A673 (cell line): ENCODE measurements around the gene ZNF398. TPM values are rescaled to one million over a fixed set of nuclear protein-coding genes. Genes with fewer than 3 reads are reported as not detected.

Source experiments
- BruUV-seq: library from RNA; stranded (reverse); fragments of 400-500 nt; replicated peaks from 2 replicates; lab custom pipeline; 2021; lab: Mats Ljungman, UMichigan
- CTCF ChIA-PET: fragments of 300-600 bp; sonication (Branson Sonifier 250); formaldehyde crosslinking; loops from one replicate; lab custom pipeline; 2022; ENCODE audit warnings: antibody characterized with exemption; lab: Charles Lee
- POLR2A ChIA-PET: fragments of 300-600 bp; sonication (Branson Sonifier 250); formaldehyde crosslinking; loops from one replicate; lab custom pipeline; 2022; ENCODE audit warnings: antibody characterized with exemption; ENCODE audit not compliant: low non-redundant PET; lab: Charles Lee
- DNase-seq: peaks from one replicate; pipeline ENCODE4 v3.0.0-alpha.2; 2015; ENCODE audit warnings: low spot score
- H3K27ac ChIP-seq: fragments of 200-600 bp; sonication (generic); 2 replicates; pipeline ENCODE4 v1.5.1; 2016; ENCODE audit warnings: mixed run types, low read depth, mild to moderate bottlenecking, mixed read lengths, antibody characterized with exemption, low read length; ENCODE audit not compliant: poor library complexity, severe bottlenecking
- H3K27me3 ChIP-seq: fragments of 200-600 bp; sonication (generic); replicated peaks from 2 replicates; pipeline ENCODE4 v1.6.1; 2017; ENCODE audit warnings: mixed run types, low read depth, mild to moderate bottlenecking, mixed read lengths, antibody characterized with exemption, low read length; ENCODE audit not compliant: insufficient read depth, poor library complexity
- H3K36me3 ChIP-seq: fragments of 200-600 bp; sonication (generic); 2 replicates; pipeline ENCODE4 v1.6.1; 2016; ENCODE audit warnings: mixed run types, mild to moderate bottlenecking, mixed read lengths, antibody characterized with exemption, low read length; ENCODE audit not compliant: insufficient read depth, poor library complexity, severe bottlenecking
- H3K4me1 ChIP-seq: fragments of 200-600 bp; sonication (generic); 2 replicates; pipeline ENCODE4 v1.6.1; 2017; ENCODE audit warnings: mixed run types, mild to moderate bottlenecking, mixed read lengths, antibody characterized with exemption, low read length; ENCODE audit not compliant: insufficient read depth, poor library complexity, severe bottlenecking
- H3K4me3 ChIP-seq: fragments of 200-600 bp; sonication (generic); 2 replicates; pipeline ENCODE4 v1.5.1; 2016; ENCODE audit warnings: low read depth, mixed run types, mild to moderate bottlenecking, mixed read lengths, low read length; ENCODE audit not compliant: poor library complexity, severe bottlenecking
- H3K9me3 ChIP-seq: fragments of 200-600 bp; sonication (generic); 2 replicates; pipeline ENCODE4 v1.6.1; 2016; ENCODE audit warnings: mixed run types, low read depth, mild to moderate bottlenecking, mixed read lengths, antibody characterized with exemption, low read length; ENCODE audit not compliant: poor library complexity, severe bottlenecking
- CTCF ChIP-seq: fragments of 300-800, 200-600 bp; sonication (generic); conservative IDR thresholded peaks from 2 replicates; pipeline ENCODE4 v1.5.1; 2017; ENCODE audit warnings: low read depth, mild to moderate bottlenecking, antibody characterized with exemption, low read length, moderate library complexity, mixed read lengths
- EZH2 ChIP-seq: fragments of 200-600 bp; sonication (generic); IDR thresholded peaks from 2 replicates; pipeline ENCODE4 v1.6.1; 2017; ENCODE audit warnings: borderline replicate concordance, low read depth, mild to moderate bottlenecking, mixed read lengths, antibody characterized with exemption, low read length; ENCODE audit not compliant: poor library complexity, severe bottlenecking
- intact Hi-C: fragments of 100-400 bp; cut with micrococcal nuclease; formaldehyde crosslinking; loops from one replicate; pipeline ENCODE4 v1.10.0; 2022; ENCODE audit not compliant: unreplicated experiment
- total RNA-seq: library from RNA; stranded (reverse); gene quantifications from 2 replicates; pipeline ENCODE4 v1.2.3, GENCODE V29; 2021

ZNF398 gene
- total RNA-seq, 1 experiment from 2014 or later = 22.3 TPM

DNA sequence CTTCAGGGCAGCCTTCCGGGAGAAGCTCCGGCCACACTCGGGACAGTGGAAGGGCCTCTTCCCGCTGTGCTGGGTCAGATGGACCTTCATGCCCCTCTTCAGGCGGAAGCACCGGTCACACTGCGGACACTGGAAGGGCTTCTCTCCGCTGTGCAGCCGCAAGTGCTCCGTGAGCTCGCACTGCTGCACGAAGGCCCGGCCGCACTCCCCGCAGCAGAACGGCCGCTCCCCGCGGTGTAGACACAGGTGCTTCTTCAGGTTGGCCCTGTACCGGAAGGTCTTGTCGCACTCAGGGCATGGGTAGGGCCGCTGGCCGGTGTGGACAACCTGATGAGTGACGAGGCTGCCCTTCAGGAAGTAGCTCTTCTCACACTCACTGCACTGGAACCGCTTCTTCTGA is 42.5 kb upstream of the ZNF398 start:
- POLR2A ChIA-PET = no interaction called here
- Histone ChIP-seq H3K27ac (no peak overlapping the region), H3K4me3 (no peak overlapping the region), H3K9me3 (no peaks in the 10 kb centered on the region), H3K4me1 (no peaks in the 10 kb centered on the region), H3K27me3 (no peaks in the 10 kb centered on the region), H3K36me3 (no peaks in the 10 kb centered on the region)
- TF ChIP-seq EZH2 (no peak), CTCF (no peak)
- no peak for DNase-seq
- CTCF ChIA-PET = no interaction called here
- BruUV-seq = no TSS peak
- intact Hi-C loops = no loop called here

DNA sequence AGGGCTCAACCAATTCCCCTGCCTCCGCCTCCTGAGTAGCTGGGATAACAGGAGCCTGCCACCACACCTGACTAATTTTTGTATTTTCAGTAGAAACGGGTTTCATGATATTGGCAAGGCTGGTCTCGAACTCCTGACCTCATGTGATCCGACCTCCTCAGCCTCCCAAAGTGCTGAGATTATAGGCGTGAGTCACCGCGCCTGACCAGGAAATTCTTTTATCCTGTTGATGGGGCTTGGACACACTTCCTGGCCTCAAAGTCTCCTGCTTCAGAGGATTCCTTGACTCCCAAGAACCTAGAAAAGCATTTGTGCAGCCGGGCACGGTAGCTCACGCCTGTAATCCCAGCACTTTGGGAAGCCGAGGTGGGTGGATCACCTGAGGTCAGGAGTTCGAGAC is 37.3 kb upstream of the ZNF398 start:
- no peaks in the 10 kb centered on the region for H3K36me3 ChIP-seq
- H3K27me3 ChIP-seq = no peaks in the 10 kb centered on the region
- CTCF ChIA-PET = no interaction called here
- H3K4me3 ChIP-seq = no peak overlapping the region
- BruUV-seq = no TSS peak
- TF ChIP-seq EZH2 = no peak
- TF ChIP-seq CTCF = no peak
- H3K9me3 ChIP-seq = no peaks in the 10 kb centered on the region
- POLR2A ChIA-PET = no interaction called here
- no peaks in the 10 kb centered on the region for H3K4me1 ChIP-seq
- intact Hi-C loops = no loop called here
- H3K27ac ChIP-seq = no peak overlapping the region
- DNase-seq = no peak

GRCh38 chr7:149125189-149125862 is 21.9 kb upstream of the ZNF398 start:
- TF ChIP-seq CTCF = no peak
- no peak for TF ChIP-seq EZH2
- Histone ChIP-seq H3K4me1 (peaks cover 7% of the 10 kb centered on the region), H3K27ac (peak overlapping the region; percentile 93), H3K9me3 (peaks cover 2% of the 10 kb centered on the region), H3K4me3 (peak overlapping the region; percentile 95), H3K36me3 (peaks cover 10% of the 10 kb centered on the region), H3K27me3 (no peaks in the 10 kb centered on the region)
- intact Hi-C loops = no loop called here
- TSS peak; percentile 69 for BruUV-seq
- ChIA-PET CTCF (interaction anchor here (0.9 kb wide), 1 partner anchor 22 kb away, joined by 5 read pairs; the partner anchor contains the start of gene ZNF398), POLR2A (no interaction called here)
- no peak for DNase-seq
